ENCODE data around the gene CECR2. TPM values are rescaled to one million over a fixed set of nuclear protein-coding genes. Genes with fewer than 3 reads are reported as not detected.

Gene CECR2
- total RNA-seq, 1 donor from 2014 or later = 4.9 TPM

GRCh38 chr22:17359501-17359900 lies 9.8 kb upstream of the CECR2 start:
- no peak for DNase-seq (ENCODE audit: low spot score)
- intact Hi-C loops (cut with DNase I) = no loop called here

- intact Hi-C loops (cut with DNase I) = loop anchor here (5.0 to 10.0 kb wide), 2 partner anchors 136 to 192 kb away; no protein-coding TSS in a partner anchor
- DNase-seq (ENCODE audit: low spot score) = no peak
Observed at GRCh38 chr22:17366329-17366728, 2.9 kb upstream of the CECR2 start.

GRCh38 chr22:17366830-17367229 lies 2.4 kb upstream of the CECR2 start:
- intact Hi-C loops (cut with DNase I) = loop anchor here (5.0 to 10.0 kb wide), 2 partner anchors 135 to 192 kb away; no protein-coding TSS in a partner anchor

GRCh38 chr22:17368144-17368543 lies 1.1 kb upstream of the CECR2 start:
- intact Hi-C loops (cut with DNase I) = loop anchor here (5.0 to 10.0 kb wide), 2 partner anchors 134 to 193 kb away; no protein-coding TSS in a partner anchor
- DNase-seq (ENCODE audit: low spot score) = no peak

More at GRCh38 chr22:17366830-17367229, 2.4 kb upstream of the CECR2 start:
- DNase-seq (ENCODE audit: low spot score) = no peak

GRCh38 chr22:17368554-17369438 lies 464 bp upstream of the CECR2 start:
- DNase-seq (ENCODE audit: low spot score) = no peak
- intact Hi-C loops (cut with DNase I) = loop anchor here (5.0 to 10.0 kb wide), 2 partner anchors 134 to 194 kb away; no protein-coding TSS in a partner anchor

GRCh38 chr22:17370026-17370765 lies 936 bp downstream of the CECR2 start:
- intact Hi-C loops (cut with DNase I) = loop anchor here (2.0 kb wide), 1 partner anchor 35 kb away; no protein-coding TSS in a partner anchor
- no peak for DNase-seq (ENCODE audit: low spot score)

GRCh38 chr22:17370766-17371432 lies 1.6 kb downstream of the CECR2 start:
- intact Hi-C loops (cut with DNase I) = loop anchor here (2.0 kb wide), 1 partner anchor 34 kb away; no protein-coding TSS in a partner anchor

GRCh38 chr22:17371448-17371847 lies 2.2 kb downstream of the CECR2 start:
- intact Hi-C loops (cut with DNase I) = loop anchor here (2.0 kb wide), 1 partner anchor 33 kb away; no protein-coding TSS in a partner anchor
- DNase-seq (ENCODE audit: low spot score) = no peak

More at GRCh38 chr22:17370766-17371432, 1.6 kb downstream of the CECR2 start:
- no peak for DNase-seq (ENCODE audit: low spot score)

- intact Hi-C loops (cut with DNase I) = no loop called here
- DNase-seq (ENCODE audit: low spot score) = no peak
Observed at GRCh38 chr22:17373855-17374254, 4.6 kb downstream of the CECR2 start.

GRCh38 chr22:17375914-17376614 lies 6.8 kb downstream of the CECR2 start:
- DNase-seq (ENCODE audit: low spot score) = no peak
- intact Hi-C loops (cut with DNase I) = no loop called here

- DNase-seq (ENCODE audit: low spot score) = no peak
- intact Hi-C loops (cut with DNase I) = no loop called here
Observed at GRCh38 chr22:17376950-17377349, 7.7 kb downstream of the CECR2 start.

GRCh38 chr22:17379944-17380343 lies 10.7 kb downstream of the CECR2 start:
- intact Hi-C loops (cut with DNase I) = no loop called here
- no peak for DNase-seq (ENCODE audit: low spot score)

- DNase-seq (ENCODE audit: low spot score) = no peak
Observed at GRCh38 chr22:17380359-17381087, 11.3 kb downstream of the CECR2 start.

GRCh38 chr22:17381192-17381913 lies 12.1 kb downstream of the CECR2 start:
- no peak for DNase-seq (ENCODE audit: low spot score)
- intact Hi-C loops (cut with DNase I) = no loop called here

More at GRCh38 chr22:17380359-17381087, 11.3 kb downstream of the CECR2 start:
- intact Hi-C loops (cut with DNase I) = no loop called here

- intact Hi-C loops (cut with DNase I) = no loop called here
- no peak for DNase-seq (ENCODE audit: low spot score)
Observed at GRCh38 chr22:17384612-17385330, 15.5 kb downstream of the CECR2 start.

GRCh38 chr22:17387356-17387755 lies 18.1 kb downstream of the CECR2 start:
- DNase-seq (ENCODE audit: low spot score) = no peak
- intact Hi-C loops (cut with DNase I) = no loop called here

GRCh38 chr22:17388235-17388634 lies 19.0 kb downstream of the CECR2 start:
- no peak for DNase-seq (ENCODE audit: low spot score)
- intact Hi-C loops (cut with DNase I) = no loop called here
